Femur (tissue), 1 donor: Measurements from ENCODE around the gene WIPF1.
A peak's percentile ranks its signal among the peaks of the same experiment; 100 is the strongest.

Source experiments
- DNase-seq: peaks from one replicate; pipeline ENCODE4 v3.0.0-alpha.2; 2017

Gene WIPF1, protein sequence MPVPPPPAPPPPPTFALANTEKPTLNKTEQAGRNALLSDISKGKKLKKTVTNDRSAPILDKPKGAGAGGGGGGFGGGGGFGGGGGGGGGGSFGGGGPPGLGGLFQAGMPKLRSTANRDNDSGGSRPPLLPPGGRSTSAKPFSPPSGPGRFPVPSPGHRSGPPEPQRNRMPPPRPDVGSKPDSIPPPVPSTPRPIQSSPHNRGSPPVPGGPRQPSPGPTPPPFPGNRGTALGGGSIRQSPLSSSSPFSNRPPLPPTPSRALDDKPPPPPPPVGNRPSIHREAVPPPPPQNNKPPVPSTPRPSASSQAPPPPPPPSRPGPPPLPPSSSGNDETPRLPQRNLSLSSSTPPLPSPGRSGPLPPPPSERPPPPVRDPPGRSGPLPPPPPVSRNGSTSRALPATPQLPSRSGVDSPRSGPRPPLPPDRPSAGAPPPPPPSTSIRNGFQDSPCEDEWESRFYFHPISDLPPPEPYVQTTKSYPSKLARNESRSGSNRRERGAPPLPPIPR

DNA sequence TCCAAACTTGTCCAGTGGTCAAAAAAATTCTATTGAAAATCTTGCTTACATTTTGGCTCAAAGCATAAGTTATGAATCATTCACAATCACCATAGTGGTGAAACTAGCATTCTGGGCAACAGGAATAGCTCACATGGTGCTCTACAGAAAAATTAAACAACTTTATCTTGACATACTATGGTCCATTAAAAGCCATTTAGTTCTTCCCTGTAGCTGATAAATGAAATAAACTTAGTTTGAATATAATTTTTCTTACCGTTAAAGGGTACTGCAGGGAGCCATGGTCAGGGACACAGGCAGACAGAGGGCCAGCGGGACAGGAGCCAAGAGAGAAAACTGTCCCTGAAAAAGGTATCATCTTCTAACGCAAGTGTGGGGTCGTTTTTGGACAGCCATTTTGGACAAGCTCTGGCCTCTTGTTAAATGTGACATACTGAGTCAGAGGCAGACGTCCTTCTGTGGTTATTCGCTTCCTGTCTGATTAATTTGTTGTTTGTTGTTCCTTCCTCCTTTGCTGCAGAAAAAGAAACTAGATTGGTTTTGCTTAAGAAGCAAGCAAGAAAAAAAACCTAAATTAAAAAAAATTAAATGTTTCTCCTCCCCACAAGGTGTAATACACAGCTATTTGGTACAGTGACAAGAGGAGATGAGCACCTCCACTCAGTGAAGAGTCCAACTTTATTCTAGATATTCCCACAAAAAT lies at the start of gene WIPF1:
Gene WIPF1 (minus strand): TSS at position 460 of the 703 bp plus-strand sequence. CDS start 12,231 bp downstream, outside the sequence.
- DNase-seq, result no peak

DNA sequence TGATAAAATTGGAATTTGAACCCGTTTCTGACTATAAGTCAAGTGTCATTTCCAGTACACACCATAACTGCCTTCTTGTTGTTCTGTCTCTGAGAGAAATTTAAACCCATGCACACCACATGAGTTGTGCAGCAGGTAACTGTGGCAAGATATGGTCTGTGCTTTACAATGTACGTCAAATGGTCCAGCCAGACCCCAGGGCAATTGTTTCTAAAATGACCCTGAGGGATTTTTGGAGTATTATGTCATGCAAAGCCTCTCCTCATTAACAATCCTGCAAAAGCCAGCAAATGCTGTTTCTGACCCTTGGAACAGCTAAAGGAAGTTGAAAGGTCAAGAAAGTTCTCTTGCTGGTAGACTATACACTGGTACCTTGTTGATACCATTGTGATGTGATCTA lies 47.7 kb upstream of the WIPF1 start:
- no peak for DNase-seq

DNA sequence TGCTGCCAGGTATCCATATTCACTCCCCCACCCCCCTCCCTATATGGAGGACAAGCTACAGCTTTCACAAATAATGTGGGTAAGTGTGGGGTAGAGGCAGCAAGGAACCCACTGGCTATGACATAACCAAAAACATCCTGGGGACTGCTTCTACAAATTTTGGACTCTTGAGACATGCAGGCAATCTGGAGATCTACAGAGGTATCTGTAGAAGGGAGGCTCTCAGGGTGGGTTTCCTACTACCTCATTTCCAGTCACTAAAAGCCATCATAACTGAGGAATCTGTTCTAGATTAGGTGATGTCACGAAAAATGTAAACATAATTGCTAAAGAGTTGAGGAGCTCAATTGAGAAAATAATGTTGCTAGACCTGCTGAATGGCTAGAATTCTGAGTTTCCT lies 46.8 kb upstream of the WIPF1 start:
- no peak for DNase-seq

DNA sequence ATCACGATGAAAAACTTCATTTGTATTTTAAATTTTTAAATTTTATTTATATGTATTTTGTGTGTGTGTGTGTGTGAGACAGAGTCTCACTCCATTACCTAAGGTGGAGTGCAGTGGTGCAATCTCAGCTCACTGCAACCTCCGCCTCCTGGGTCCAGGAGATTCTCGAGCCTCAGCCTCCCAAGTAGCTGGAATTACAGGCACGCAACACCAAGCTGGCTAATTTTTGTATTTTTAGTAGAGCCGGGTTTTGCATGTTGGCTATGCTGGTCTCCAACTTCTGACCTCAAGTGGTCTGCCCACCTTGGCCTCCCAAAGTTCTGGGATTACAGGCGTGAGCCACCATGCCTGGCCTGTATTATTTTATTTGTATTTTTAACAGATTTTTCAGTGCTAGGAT lies 45.8 kb upstream of the WIPF1 start:
- DNase-seq, result no peak

DNA sequence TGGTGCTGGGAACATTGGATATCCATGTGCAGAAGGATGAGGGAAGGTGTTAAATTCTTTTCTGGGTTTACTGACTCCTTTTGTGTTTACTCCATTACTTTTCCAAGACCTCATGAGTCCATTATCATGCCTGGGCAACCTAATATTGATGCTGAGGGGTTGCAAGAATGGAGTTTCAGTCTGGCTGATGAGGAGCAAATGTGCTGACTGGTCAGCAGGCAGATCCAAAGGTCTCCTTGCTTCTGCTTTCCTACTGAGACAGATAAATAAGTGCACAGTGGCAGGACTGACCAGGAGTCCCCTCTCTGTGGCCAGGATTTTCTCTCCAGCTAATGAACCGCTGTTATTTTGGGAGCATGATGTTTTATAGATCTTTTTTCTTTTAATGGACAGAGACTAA lies 43.6 kb upstream of the WIPF1 start:
- no peak for DNase-seq

DNA sequence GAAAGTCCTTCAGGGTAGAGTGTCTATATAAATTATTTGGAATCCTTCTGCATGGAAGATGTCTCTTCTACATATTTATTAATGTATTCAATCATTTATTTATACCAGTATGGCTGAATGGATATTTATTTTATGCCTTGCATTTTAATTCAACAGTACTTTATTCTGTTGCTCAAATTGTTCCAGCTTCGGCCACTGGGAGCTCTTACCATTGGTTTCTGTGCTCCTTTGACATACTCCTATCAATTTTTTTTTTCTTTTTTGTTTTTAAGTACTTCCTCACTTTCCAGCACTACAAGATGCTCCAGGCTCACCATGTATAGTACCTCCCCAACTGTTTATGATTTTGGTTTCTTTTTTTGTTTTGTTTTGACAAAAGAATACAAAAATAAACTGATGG lies 39.4 kb upstream of the WIPF1 start:
- no peak for DNase-seq

DNA sequence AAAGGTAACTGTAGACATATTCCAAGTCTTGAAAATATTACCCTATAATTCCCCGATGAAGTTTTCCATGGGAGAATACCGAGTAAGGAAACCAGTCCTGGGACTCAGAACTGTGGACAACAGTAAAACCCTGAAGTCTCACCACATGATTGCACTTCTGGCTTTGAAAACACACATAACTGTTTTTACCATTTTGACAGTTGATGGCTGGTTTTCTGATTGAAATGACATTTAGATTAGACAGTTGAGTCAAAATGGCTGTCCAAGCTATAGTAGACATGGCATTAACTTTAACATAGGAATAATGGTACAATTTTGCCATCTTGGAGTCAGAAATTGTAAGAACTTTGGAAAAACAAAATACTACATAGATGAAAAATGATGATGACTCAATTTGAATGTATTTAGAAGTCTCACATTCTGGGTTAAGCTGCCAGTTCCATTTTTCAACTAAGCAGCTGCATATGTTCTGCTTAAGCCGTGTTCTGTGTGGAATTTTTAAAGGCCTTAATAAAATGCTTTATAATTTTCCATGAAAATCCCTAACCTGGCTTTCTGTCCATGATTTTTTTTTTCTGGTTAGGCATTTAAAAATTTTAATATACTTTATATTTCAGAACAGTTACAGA lies 38.3 kb upstream of the WIPF1 start:
- DNase-seq, result no peak

DNA sequence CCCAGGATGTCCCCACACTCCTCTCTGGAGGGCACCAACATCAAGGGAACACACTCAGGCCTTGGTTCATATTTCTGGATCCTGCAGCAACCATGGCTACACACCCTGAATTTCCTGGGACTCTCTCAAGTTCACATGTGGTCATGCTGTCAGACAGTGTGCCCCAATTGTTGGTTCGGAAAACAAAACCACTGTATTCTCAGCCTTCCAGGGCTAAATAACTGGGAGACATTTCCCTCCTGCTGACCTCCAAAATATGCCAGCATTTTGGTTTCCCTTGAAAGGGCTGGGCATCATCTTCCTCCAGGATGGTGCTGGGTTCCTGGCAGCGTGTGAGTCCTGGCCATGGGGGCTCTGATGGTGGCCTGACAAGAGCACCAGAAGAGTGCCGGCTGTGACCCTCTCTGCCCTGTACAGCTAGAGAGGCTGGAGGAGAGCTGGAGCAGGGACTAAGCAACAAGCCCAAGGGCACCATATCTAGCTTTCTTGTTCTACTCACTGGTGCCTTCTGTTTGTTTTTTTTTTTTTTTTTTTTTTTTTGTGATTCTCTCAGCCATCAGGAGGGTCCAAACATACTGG lies 37.5 kb upstream of the WIPF1 start:
- no peak for DNase-seq

DNA sequence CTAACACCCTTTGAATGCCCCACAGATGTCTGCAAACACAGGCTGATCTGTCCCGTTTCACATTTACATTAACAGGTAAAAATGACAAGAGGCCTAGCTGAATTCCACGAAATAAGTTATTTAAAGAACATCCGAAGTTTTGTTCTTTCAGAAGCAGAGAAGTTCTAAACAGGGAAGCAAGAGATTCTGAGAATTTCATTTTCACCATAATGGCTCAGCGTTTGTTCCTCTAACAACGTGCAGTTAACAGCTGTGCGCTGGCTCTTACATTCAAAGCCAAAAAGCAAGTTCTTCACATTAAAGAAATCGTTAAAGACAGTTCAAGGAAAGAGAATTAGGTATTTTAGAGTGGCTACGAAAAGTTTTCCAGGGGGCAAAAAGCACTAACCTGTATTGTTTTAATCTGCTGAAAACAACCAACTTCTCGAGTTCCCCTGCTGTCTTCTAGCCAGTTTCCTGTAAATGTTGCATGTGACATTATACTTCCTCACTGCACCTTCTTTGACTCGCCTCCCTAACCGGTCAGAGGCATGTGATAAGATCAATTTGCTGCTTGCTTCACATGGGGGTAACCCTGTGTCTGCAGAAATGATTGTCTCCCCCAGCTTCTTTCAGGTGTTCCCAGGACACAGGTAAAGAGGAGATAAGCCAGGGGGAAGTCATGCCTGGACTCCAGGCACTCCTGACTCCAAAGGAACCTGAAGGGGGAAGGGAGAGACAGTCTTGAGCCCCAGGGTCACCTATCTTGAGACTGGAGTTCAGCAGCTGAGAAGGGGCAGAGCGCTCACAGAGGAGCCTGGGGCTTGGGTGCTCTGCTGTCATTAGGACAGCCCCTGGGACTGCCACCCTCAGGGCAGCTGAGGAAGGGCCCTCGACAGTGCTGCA lies 36.8 kb upstream of the WIPF1 start:
- DNase-seq, result peak; percentile 29

DNA sequence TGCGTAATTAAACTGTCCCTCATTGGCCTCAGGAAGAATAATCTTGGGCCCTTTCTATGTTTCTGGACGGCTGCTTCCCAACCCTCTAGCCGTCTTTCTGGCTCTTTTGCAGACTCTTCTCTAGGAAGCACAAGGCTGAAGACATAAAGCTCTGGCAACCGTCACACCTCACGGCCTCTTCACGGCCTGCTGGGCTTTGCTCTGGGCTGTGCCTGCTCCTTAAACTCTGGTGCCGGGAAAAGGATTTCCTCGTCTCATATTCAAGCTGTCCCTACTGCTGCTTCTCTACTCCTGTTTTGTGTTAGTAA lies 36.0 kb upstream of the WIPF1 start:
- peak; percentile 78 for DNase-seq

DNA sequence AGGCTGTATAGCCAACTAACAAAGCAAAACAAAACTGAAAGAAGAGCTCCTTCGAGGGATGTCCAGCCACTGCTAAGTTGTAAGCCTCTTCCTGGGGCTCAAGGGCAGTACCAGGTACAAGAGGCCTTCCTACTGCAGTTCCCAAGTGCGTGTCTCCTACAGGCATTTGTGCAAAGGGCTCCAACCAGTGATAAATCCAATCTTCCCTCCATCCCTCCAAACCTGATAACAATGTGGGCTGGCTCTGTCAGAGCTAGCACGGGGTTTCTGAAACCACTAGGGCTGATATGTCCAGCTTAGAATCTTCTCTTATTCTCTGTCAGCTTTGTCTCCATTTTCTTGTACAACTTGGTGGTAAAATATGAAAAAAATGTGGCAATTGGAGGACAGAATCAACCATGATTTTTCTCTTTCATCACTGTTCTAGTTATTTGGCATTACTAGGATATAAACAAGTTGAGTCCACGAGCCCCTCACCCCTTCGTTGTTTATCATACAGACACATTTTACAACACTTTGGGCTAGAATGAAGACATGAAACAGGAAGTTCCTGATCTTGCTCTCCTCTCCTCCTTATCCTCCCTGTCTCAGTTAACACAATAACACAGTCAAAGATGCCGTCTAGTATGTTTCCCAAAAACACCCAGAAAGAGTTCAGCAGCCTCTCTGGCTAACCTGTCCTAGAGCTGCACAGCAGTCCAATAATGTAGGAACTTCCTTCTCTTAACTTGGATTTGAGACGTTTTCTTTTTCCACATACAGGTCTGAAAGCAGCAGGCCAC lies 35.4 kb upstream of the WIPF1 start:
- no peak for DNase-seq

DNA sequence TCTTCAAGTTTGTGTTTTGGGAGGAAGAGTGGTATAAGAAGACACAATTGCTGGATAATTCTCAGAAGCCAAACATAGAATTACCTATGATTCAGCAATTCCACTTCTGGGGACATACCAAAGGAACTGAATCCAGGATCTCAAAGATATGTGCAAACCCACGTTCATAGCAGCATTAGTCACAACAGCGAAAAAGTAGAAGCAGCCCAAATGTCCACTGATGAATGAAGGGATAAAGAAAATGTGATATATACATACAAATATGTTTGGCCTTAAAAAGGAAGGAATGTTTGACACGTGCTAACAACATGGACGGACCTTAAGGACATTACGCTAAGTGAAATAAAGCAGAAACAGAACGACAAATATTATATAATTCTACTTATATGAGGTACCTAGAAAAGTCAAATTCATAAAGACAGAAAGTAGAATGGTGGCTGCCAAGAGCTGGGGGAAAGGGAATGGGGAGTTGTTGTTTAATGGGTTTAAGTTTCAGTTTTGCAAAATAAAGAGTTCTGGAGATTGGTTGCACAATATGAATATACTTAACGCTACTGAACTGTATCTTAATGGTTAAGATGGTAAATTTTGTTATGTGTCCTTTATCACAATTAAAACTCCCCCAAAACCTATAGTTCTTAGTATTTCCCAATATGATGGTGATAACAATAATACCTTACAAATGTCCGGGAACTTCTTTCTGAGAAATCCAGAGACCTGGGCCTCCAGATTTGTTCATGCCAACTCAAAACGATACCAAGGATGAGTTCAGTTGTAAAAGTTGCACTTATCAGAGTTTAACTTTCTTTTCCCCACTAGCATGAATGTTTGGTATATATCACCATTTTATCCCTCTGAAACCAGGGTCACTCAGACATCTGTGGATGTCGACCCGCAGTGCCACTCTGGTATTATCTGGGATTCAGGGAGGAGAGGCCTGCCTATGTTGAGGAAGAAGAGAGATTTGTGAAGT lies 33.7 kb upstream of the WIPF1 start:
- no peak for DNase-seq

DNA sequence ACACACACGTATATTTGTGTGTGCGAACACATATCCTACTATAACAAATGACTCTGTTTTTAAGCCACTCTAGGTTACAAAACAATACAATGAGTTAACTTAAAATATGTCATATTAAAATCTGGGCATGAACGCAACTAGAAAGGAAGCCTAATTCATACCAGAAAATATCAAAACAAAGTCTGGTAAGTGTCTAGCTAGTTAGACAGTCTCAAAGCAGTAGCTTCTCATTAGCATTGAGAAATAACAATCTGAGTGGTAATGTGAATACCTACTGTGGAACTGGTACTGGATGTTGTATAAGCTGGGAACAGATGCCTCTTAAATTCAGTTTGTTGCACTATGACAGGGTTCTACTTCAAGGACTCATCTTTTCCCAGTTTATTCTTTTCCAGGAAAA lies 32.5 kb upstream of the WIPF1 start:
- DNase-seq, result no peak

DNA sequence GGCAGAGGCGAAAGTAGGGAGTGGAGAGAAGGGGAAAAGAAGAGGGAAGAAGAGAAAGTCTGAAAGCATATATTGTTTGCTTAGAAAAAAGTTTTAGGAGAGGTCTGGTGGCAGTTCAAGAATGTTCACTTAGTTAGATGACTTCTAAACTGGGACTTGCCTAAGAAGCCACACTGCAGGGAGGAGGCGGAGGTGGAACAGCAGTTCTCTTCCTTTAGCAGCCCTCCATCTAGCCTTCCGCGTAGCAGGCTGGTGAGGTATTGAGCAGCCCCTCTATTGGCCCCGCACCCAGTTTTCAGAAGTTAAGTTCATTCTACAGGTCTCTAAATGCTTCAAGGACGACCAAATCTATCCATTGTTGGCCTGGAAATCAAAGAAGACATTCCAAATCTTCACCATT lies 31.9 kb upstream of the WIPF1 start:
- no peak for DNase-seq

DNA sequence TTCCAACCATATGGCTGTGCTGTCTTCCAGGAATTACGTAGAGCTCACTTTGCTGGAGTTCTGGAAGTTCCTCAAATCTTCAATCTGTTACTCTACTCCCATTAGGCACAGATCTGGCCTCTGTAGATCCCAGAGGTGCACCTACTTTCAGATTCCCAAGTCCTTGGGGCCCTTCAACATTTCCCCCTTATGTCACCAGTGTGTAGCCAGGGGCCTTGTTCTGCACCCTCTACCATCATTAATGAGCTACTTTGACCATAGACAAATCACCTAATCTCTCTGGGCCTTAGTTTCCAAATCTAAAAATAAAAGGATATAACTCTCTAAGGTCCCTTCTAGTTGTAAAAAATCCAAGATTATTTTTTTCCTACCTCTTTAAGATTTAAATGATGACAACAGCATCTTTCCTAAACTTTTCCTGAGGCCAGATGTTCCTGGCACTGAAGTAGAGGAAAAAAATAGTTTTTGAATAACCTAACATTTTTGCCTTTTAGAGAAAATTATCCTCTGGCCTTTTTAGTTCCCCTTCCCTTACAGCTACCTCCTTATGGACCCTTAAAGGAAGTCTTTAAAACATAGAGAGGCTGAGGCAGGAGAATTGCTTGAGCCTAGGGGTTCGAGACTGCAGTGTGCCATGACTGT lies 31.0 kb upstream of the WIPF1 start:
- DNase-seq, result no peak

DNA sequence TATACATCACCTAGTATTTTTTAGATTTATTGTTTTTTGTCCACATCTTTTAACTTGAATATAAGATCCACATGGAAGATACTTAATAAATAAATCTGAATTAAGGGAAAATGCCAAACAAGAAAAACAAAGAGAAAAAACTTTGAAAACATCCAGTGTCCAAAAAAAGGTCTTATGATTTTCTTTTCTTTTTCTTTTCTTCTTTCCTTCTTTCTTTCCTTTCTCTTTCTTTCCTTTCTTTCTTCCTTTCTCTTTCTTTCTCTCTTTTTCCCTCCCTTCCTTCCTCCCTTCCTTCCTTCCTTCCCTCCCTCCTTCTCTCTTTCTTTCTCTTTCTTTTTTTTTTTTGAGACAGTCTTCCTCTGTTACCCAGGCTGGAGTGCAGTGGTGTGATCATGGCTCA lies 29.6 kb upstream of the WIPF1 start:
- DNase-seq, result no peak

DNA sequence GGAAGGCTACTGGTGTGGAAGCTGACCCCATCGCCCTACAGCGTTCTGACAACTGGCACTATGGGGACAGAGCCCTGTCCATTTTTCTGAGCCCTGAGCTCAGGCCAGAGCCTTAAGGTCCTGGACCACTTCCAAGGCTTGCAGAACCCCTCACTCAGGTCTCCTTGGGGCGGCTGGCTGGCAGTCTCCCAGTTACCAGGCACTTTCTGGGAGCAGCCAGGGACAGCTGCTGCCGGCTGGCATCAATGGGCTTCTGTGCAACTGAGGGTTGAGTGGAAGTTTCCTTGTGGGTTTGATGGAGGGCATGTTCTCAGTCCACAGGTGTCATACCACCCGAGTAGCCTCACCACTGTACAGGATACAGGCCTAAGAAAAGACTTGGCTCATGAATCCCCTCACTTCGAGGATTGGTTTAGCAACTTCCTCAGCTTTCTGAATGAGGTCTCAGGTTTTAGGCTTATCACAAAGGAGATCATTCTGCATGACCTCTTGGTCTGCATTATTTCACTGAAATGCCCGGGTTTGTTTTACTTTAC lies 27.4 kb upstream of the WIPF1 start:
- DNase-seq, result no peak

DNA sequence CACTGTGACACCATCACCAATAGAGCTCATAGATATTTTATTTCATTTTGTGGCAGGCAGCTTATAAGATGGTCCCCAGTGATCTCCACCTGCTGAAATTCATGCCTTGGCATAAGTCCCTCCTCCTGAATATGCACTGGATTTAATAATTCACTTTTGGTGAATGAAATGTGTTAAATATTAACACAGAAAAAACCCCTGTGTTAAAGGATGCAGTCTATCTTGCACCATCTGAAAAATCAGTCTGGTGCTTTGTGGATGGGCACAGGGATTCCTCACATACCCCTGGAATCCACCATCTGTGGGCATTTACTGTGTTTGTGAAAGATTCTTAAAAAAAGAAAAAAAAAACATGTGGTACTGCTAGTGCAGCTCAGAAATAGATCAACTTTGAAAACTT lies 26.1 kb upstream of the WIPF1 start:
- DNase-seq, result no peak

DNA sequence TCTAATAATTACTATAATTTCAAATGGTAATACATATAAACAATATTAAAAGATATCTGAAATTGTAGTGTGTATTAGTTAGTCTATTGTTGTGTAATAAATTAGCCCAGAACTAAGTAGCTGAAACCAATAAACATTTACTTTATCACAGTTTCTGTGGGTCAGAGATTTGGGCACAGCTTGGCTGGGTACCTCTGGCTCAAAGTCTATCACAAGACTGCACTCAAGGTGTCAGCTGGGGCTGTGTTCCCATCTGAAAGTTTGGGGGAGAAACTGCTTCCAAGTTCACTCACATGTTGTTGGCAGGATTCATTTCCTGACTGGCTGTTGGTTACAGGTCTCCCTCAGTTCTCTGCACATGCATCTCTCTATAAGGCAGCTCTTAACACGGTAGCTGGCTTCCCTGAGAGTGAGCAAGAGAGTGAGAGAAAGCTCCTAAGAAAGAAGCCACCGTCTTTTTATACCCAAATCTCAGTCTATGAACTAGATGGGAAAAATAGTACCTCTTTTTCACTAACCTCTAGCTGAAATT lies 25.6 kb upstream of the WIPF1 start:
- DNase-seq, result no peak
